GM18520 (cell line): ENCODE data around the gene PPP1R2C.

Source experiments
- ATAC-seq: cut with Tn5 transposase; IDR thresholded peaks from one replicate; pipeline ENCODE4 v1.9.1; 2021; ENCODE audit not compliant: unreplicated experiment

Gene PPP1R2C

DNA sequence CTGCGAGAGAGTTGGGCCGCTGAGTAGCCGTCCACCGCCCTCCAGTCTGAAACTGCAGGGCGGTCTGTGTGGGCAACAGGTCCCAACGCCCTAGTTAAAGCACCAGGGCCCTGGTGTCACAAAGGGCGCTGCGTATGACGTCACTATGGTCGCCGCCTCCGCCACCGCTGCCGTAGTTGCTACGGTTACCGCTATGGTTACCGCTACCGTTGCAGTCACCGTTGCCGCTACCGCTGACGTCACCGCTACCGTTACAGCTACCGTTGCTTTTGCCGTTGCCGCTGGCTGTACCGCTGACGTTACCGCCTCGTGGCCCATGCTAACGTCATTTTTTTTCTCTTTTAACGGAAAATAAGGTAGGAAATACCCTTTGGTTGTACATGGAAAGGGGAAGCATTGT lies at the start of gene PPP1R2C:
TSS of gene PPP1R2C (minus strand) at position 68 of the 400 bp plus-strand sequence. CDS start 84 bp downstream, outside the sequence.
- ATAC-seq = no peak

DNA sequence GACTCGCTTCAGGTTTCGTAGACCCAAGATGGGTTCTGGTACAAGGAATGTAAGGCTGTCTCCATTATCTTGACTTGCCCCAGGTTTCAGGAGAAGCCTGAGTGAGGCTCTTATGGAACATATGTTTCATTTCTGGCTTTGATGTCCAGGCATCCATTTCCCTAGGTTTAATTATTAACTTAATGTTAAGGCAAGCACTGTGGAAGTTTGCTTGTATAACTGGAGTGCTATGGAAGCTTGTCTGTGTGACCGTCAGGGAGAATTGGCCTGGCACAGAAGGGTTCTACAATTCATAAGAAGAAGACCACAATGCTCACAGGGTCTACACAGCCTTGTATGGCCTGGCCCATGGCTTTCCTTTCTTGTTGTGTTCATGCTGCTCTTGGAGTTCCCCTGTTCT lies 47.2 kb upstream of the PPP1R2C start:
- ATAC-seq = no peak

DNA sequence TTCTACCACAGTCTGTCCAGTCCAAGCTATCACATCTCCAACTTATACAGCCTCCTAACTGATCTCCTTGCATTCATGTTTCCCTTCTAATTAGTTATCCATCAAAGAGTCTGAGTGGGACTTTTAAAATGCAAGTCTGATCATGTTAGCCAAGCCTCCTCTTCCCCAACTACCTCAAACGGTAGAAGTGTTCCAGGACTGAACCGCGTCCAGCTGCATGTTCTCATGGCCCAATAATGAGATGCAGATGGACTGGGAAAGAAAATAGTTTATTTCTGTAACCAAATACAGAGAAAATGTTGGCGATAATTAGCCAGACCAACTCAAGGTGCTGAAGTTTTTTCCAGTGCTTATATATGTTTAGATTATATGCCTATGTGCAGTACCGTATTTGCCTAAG lies 46.6 kb upstream of the PPP1R2C start:
- ATAC-seq = no peak

DNA sequence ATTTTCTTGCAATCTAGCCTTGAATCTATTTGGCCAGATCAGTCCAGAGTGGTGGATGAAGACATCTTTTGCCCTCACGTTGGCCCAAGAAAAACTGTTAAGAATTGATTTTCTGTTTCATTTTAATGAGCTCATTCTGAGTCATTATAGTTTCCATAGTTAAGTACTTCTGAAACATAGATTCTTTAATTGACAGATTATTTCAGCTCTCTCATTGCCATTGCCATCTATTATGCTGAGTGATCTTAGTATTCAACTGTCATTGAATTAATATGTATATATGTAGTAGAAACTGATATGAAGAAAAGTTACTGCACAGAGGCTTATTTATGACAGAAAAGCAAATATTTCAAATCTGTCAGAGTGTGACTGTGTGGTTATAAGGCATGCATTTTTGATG lies 45.5 kb upstream of the PPP1R2C start:
- no peak for ATAC-seq

DNA sequence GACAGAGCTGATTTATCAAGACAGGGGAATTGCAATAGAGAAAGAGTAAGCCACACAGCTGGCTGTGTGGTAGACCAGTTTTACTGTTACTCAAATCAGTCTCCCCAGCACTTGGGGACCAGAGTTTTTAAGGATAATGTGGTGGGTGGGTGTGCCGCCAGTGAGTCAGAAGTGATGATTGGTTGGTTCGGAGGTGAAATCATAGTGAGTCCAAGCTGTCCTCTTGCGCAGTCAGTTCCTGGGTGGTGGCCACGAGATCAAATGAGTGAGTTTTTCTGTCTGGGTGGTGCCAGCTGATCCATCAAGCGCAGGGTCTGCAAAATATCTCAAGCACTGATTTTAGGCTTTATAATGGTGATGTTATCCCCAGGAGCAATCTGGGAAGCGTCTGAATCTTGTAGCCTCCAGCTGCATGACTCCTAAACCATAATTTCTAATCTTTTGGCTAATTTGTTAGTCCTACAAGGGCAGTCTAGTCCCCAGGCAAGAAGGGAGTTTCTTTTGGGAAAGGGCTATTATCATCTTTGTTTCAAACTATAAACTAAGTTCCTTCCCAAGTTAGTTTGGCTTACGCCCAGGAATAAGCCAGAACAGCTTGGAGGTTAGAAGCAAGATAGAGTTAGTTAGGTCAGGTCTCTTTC lies 44.0 kb upstream of the PPP1R2C start:
- ATAC-seq = no peak

DNA sequence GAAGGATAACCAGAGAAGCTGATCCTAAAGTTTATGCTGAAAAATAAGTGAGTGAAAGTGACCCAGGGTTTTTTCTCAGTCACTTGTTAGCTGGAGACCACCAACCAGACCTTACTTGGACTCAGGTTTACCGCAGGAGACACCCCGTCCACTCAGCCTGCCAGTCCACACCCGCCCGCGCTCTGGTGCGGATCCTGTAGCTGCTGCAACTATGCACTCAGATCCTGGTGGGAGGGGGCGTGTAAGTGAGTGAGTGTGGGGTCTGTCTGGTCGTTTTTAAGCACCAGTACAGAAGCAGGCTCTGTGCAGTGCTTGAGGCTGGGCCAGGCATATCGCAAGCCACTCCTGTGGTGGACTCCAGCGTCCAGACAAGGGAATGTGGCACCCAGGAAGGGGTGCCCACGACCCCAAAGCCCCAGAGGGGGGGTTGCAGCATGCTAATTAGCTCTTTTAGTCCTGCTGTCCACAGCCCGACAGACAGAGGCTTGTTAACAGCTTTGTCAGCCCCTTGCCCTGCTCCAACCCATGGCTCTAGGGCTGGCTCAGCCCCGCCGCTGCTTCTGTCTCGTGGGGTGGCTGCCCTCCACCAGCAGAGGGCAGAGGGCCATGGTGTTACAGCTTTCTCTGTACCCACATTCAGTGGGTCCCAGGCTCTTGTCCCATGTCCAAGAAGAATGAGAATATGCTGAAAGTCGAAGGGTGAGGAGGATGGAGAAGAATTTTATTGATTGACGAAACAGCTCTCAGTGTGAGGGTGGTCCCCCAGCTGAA lies 40.4 kb upstream of the PPP1R2C start:
- ATAC-seq = no peak

DNA sequence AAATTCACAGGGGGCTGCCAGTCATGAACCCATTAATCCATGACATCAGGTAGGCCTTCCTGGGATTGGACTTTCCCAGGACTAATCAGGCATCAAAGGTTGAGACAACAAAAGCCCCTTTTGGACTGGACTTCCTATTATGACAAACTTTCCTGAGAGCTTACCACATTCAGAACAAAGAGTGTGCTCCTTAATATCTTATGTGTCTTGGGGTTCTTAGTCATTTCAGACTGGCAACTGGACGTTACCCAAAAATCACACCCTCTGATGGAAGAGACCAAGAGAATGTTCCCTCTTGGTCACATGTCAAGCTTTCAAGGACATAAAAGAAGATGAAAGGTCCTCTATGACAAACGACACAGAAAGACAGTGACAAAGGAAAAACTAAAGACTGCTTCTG lies 31.6 kb upstream of the PPP1R2C start:
- ATAC-seq = no peak

DNA sequence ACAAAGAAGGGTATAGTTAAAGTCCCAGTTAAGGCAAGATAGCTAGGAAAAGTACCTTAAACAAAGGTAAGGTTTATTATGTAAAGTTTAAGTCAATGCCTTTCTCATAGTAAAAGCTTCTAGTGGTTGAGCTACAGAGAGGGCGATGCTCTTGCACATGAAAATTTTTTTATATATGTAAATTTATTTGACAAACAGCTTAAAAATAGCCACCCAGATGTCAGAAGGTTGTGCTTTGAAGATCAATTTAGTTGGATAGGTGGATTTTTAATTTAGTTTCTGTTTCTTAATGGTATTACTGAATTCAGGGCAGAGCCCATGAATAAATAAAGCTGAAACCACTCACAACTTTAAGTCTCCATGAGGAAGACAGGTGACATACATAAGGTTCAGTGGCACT lies 29.4 kb upstream of the PPP1R2C start:
- ATAC-seq = no peak

DNA sequence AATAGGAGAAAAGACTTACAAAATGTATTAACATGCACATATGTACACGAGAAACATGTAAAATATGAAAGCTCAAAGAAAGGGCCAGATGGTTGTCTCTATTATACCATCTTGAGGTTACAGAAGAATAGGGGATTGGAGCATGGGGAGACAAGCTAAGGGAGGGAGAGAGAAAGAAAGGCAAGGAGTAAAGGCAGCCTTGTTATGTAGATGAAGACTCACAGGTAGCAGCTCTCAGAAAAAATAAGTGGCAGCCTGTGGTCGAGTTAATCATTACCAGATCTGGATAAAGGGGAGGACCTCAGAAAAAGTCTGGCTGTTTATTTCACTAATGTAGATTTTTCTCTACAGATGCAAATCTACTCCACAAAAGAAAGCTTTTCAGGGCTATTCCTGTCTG lies 26.6 kb upstream of the PPP1R2C start:
- no peak for ATAC-seq

DNA sequence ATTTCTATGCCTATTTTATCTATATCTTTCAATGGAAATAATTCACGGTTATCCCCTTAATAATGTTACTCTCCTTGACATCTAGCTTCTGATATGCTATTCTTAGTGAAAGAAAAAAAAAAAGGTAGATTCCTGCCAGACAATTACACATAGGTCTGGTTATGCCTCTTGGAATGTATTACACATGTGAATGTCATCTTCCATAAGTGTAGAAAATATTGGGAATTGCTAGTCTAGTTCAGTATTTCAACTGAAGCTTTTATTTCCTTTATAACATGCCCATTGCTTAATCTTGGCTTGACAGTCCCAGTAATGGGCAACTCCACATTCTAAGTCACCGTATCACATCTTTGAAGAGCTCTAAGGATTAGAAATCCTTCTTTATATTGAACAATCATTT lies 25.4 kb upstream of the PPP1R2C start:
- ATAC-seq = no peak

DNA sequence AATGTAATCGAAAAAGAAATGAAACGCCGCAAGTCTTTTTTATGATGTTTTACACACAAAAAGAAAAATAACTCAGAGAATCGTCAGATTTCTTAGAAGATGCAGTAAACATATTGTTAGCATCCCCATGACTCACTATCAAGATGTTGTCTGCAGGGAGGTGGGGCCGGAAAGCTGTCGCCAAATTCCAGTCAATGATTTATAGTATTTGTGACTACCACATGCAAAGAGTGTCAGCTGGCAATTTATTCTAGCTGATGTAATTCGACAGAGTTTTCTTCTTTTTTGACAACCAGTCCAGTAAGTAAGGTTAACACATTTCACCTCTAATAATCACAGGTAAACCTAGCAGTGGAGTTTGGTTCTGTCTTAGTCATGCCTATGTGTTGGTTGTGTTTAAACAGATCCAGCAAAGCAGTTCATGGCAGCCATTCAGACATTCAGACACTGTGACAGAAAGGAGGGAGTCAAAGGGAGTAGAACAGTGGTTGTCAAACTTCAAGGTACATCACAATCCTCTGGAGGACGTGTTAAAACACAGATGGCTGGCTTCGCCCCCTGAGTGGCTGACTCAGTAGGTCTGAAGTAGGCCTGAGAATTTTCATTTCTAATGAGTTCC lies 19.8 kb upstream of the PPP1R2C start:
- no peak for ATAC-seq

DNA sequence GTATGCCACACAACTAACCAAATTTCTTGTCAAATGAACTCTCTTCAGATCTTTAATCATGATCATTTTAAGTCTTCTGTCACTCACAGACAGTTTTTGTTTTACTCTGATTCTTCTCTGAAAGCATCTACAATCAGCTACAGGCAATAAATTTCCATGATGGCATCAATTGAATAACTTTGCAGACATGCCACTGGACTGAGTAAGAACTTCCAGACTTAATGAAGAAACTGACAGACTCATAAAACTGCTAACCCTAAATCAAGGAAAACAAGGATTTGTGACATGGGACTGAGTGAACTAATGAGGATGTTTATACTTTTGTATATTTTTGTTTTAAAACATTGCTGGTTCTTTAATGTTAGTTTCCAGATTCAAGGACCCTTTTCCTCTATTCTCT lies 5.5 kb upstream of the PPP1R2C start:
- no peak for ATAC-seq

DNA sequence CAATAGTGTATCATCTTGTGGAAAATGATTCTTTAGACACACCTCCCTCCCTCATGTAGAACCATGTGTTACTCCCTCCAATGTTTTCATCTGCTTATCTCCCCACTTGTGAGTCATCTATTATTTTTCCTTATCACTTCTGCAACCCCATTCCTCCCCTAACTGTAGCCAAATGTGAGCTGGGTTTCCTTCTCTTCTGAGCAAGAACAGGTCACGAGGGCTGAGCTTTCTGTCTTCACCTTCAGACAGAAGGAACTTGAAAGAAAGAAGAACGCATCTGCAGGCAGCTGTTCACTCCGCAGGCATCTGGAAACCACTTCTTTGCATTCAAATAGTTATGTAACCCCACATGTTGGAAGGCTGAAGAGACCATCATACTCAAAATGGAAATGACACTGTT lies 1.8 kb downstream of the PPP1R2C start:
- no peak for ATAC-seq

DNA sequence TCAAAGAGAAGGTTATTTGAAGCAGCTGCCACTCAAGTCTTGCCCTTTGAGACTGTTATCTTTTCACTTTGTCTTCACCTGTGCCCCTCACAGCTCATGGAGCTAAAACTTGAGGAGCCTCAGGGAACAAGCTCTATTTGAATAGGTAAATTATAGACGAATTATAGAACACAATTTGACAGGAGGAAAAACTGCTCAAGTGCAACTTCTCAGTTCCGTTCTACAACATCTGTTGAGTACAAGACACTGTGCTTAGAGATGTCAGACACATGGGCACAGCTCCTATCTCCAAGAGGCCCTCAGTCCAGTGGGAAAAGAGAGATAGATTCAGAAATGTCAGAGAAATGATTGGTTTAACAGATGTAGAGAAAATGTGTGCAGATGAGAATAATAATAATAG lies 5.1 kb downstream of the PPP1R2C start:
- ATAC-seq = no peak

DNA sequence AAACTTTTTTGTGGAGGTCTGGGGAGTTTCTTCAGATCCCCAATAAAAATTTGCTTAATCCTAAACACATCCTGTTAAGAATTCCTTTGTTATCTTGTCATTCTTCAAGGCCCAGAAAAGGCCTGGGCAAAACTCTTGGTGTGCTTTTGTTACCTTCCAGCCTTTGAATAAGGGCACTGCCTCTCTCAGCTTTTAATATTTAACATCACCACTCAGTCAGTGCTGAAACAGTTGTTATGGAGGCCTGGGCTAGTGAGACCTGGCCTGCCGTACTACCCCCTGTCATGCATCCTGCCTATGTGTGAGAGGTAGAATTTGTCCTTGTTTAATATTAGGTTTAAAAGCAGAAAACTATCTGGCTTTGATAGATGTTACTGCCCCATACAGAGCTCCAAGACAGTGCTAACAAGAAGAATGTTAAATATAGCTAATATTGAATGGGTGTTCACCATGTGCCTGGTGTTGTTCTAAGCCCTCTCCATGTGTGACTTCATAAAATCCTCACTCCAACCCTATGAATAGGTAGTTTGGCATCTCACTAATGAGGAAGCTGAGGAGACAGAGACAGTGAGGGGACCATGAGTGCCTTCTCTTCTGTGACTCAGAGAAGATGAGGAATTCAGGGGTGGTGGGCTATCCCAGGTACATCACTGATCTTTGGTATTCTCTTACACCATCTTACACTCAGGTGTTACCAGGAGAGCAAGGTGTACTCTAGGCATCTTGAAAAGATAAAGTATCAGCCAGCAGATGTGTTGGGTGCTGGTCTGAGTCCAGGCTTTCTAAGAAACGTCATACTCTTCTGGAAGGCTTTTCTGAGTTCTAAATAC lies 6.2 kb downstream of the PPP1R2C start:
- ATAC-seq = no peak

DNA sequence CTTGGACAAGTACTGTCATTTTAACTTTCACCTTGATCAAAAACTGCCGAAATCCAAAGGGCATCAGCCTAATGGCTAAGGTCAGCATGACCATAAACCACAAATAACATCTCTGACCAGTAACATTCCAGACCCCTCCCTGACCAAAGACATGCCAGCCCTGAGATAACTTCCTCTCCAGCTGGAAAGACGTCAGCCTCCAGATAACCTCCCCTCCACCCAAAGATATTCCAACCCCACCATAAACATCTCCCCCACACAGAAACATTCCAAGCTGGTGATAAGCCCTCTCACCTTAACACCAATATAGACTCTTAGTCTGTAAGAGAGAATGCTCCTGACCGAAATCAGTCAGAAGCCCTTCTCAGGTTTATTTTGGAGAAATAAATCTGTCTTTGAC lies 7.4 kb downstream of the PPP1R2C start:
- no peak for ATAC-seq

DNA sequence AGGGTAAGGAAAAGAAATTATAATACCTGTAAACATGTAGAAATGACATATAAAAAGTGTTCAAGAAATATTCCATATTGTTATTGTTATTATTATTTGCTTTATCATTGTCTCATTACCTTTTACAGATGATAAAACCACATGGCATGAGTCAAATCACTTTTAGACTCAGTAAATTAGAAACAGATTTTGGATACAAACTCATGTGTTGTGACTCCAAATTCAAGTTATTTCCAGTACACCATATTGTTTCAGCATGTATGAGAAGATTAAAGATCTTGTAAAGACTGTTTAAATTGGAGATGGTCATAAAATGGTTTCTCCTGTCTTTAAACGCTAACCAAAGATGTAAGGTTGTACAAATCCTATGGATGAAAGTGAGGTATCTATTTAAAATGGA lies 18.1 kb downstream of the PPP1R2C start:
- ATAC-seq = no peak

DNA sequence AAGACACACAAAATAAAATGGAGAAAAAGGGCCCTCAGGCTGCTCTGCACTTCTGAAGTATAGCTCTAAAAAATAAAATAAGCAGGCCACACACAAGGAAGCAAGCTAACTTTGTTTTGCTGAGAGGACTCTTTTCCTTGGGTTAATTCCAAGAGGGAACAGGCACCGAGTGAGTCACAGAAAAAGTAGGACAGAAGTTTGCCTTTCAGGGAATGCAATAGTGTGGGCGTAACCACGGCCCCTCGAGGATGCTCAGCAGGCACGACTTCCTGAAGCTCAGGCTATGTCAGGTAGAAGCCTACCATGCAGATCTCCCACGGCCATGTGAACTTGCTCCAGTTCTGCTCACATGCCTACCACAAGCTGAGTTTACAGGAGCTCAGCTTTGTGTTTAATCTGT lies 22.1 kb downstream of the PPP1R2C start:
- no peak for ATAC-seq

DNA sequence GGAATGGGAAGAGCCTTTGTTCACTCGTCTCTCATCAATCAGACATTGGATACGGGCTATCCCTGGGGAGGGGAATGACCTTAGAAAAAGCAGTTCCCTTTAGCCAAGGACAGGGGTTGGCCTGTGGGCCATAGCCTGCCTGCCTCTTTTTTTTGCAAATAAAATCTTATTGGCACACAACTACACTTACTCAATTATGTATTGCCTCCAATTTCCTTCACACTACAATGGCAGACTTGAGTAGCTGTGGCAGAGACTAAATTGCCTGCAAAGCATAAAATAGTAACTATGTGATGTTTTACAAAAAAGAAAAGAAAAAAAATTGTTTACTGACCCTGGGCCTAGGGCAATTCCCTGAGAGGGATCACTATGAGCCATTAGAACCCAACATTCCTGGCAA lies 23.4 kb downstream of the PPP1R2C start:
- no peak for ATAC-seq

DNA sequence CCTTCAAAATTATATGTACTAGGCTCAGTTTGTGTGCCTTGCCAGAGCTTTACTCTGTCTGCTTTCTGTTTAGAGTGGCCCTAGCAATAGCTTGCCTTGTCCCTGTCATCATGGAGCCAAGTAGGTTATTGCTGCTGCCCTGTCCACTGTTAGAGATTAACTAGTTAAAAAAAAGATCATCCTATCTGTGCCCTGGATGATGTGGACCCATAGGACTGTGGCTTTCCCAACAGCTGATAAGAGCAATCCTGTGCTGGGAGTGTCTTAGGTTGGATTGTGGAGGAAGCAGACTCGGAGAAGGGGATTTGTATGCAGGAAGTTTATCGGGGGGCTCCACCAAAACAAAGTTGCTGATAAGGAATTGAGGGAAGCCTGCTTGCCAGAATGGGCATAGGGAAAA lies 23.8 kb downstream of the PPP1R2C start:
- ATAC-seq = no peak

DNA sequence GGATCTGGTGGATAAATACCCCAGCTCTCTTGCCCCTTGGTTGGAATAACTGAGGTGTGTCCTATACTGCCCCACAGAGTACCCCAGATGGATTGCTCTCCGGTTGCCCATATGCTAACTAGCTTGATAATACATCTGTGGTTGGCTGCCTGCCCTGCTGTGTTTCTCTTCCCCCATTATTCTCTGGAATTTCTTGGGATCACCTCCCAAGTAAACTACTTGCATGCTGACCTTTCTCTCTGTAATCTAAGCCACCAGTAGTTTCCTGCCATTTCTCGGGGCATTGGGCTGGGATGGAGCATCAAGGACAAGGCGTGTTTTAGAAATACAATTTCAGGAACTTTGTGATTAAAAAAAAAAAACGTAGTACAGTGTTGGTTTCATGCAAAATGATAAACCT lies 25.2 kb downstream of the PPP1R2C start:
- ATAC-seq = no peak

DNA sequence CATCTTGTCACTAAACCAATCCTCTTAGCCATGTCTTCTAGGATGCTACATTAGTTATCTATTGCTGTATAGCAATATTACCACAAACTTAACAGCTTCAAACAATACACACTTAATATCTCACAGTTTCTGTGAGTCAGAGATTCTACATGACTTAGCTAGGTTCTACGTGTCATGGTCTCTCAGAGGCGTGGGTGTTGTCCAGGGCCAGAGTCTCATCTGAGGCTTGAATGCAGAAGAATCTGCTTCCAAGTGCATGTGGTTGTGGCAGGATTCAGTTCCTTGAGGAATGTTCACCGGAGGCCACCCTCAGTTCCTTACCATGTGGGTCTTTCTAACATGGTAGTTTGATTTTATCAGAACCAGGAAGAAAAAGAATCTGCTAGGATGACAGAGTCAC lies 26.4 kb downstream of the PPP1R2C start:
- no peak for ATAC-seq
